ENCODE measurements around the gene RCAN3. TPM values are rescaled to one million over a fixed set of nuclear protein-coding genes. Genes with fewer than 3 reads are reported as not detected.
"Not testable (repeated sequence)": the region's sequence is repeated elsewhere in the genome, so short reads cannot be mapped to it uniquely, and the experiment has no call there.

RCAN3 gene
- total RNA-seq (100 to 1,000 TPM; 152 to 160 TPM), total RNA-seq (409 to 476 reads per million in 2 donors)

GRCh38 chr1:24502709-24503058, at the start of gene RCAN3:
Gene RCAN3, plus strand, starts transcription at chr1:24502836. Its CDS starts 11,537 bp downstream, at chr1:24514373.
- Mint-ChIP-seq H3K27me3 (no peaks in the 10 kb centered on the region), H3K4me1 (peaks cover 52% of the 10 kb centered on the region)
- ATAC-seq: peak; percentile 70

GRCh38 chr1:24452922-24453485, 49.6 kb upstream of the RCAN3 start:
- Mint-ChIP-seq H3K4me3 (no peak overlapping the region), H3K27ac (no peak overlapping the region), H3K27me3 (no peaks in the 10 kb centered on the region), H3K4me1 (no peaks in the 10 kb centered on the region), H3K36me3 (ENCODE audit: low read depth) (no peaks in the 10 kb centered on the region)
- H3K9me3 ChIP-seq (ENCODE audit: control insufficient read depth, low read length, poor library complexity, severe bottlenecking): no peaks in the 10 kb centered on the region
- ATAC-seq (no peak), DNase-seq (no peak)

More at GRCh38 chr1:24502709-24503058, at the start of gene RCAN3:
- no peaks in the 10 kb centered on the region for H3K9me3 ChIP-seq (ENCODE audit: control insufficient read depth, low read length, poor library complexity, severe bottlenecking)
- H3K4me3 Mint-ChIP-seq: peak within 1 kb of the TSS; percentile 98
- H3K36me3 Mint-ChIP-seq (ENCODE audit: low read depth): peaks cover 2% of the 10 kb centered on the region
- DNase-seq: peak; percentile 80 to 85 (median 84)
- peak within 1 kb of the TSS; percentile 99 for H3K27ac Mint-ChIP-seq

GRCh38 chr1:24454673-24455072, 48.0 kb upstream of the RCAN3 start:
- H3K9me3 ChIP-seq (ENCODE audit: control insufficient read depth, low read length, poor library complexity, severe bottlenecking): no peaks in the 10 kb centered on the region
- H3K4me3 Mint-ChIP-seq: no peak overlapping the region
- H3K36me3 Mint-ChIP-seq (ENCODE audit: low read depth): peaks cover 6% of the 10 kb centered on the region
- no peak overlapping the region for H3K27ac Mint-ChIP-seq
- no peaks in the 10 kb centered on the region for H3K4me1 Mint-ChIP-seq
- H3K27me3 Mint-ChIP-seq: no peaks in the 10 kb centered on the region
- ATAC-seq (no peak), DNase-seq (no peak)

- DNase-seq: no peak
- Mint-ChIP-seq H3K27ac (no peak overlapping the region), H3K27me3 (no peaks in the 10 kb centered on the region), H3K4me1 (no peaks in the 10 kb centered on the region), H3K36me3 (ENCODE audit: low read depth) (peaks cover 6% of the 10 kb centered on the region), H3K4me3 (no peak overlapping the region)
- ATAC-seq: no peak
- no peaks in the 10 kb centered on the region for H3K9me3 ChIP-seq (ENCODE audit: control insufficient read depth, low read length, poor library complexity, severe bottlenecking)
Measured at GRCh38 chr1:24455272-24455671, 47.4 kb upstream of the RCAN3 start.

- H3K4me1 Mint-ChIP-seq: no peaks in the 10 kb centered on the region
- peaks cover 6% of the 10 kb centered on the region for H3K36me3 Mint-ChIP-seq (ENCODE audit: low read depth)
- ATAC-seq: no peak
- no peaks in the 10 kb centered on the region for H3K27me3 Mint-ChIP-seq
- H3K9me3 ChIP-seq (ENCODE audit: control insufficient read depth, low read length, poor library complexity, severe bottlenecking): no peaks in the 10 kb centered on the region
- no peak overlapping the region for H3K4me3 Mint-ChIP-seq
- H3K27ac Mint-ChIP-seq: peak overlapping the region; percentile 32
- no peak for DNase-seq
Measured at GRCh38 chr1:24457866-24458265, 44.8 kb upstream of the RCAN3 start.

GRCh38 chr1:24459551-24460266, 42.9 kb upstream of the RCAN3 start:
- Mint-ChIP-seq H3K4me3 (no peak overlapping the region), H3K27ac (peak overlapping the region; percentile 61), H3K4me1 (peaks cover 12% of the 10 kb centered on the region), H3K36me3 (ENCODE audit: low read depth) (peaks cover 10% of the 10 kb centered on the region), H3K27me3 (no peaks in the 10 kb centered on the region)
- ATAC-seq (no peak), DNase-seq (no peak)
- H3K9me3 ChIP-seq (ENCODE audit: control insufficient read depth, low read length, poor library complexity, severe bottlenecking): no peaks in the 10 kb centered on the region

GRCh38 chr1:24462128-24462527, 40.5 kb upstream of the RCAN3 start:
- DNase-seq; H3K27me3 Mint-ChIP-seq; H3K4me3 Mint-ChIP-seq; ATAC-seq; H3K9me3 ChIP-seq (ENCODE audit: control insufficient read depth, low read length, poor library complexity, severe bottlenecking): not testable (repeated sequence)
- Mint-ChIP-seq H3K4me1 (peaks cover 17% of the 10 kb centered on the region), H3K36me3 (ENCODE audit: low read depth) (peaks cover 16% of the 10 kb centered on the region), H3K27ac (peak overlapping the region; percentile 43)

GRCh38 chr1:24463776-24464735, 38.6 kb upstream of the RCAN3 start:
- Mint-ChIP-seq H3K36me3 (ENCODE audit: low read depth) (peaks cover 18% of the 10 kb centered on the region), H3K27ac (peak overlapping the region; percentile 80), H3K4me3 (no peak overlapping the region), H3K4me1 (peaks cover 17% of the 10 kb centered on the region), H3K27me3 (no peaks in the 10 kb centered on the region)
- ATAC-seq (no peak), DNase-seq (no peak)
- no peaks in the 10 kb centered on the region for H3K9me3 ChIP-seq (ENCODE audit: control insufficient read depth, low read length, poor library complexity, severe bottlenecking)

- no peaks in the 10 kb centered on the region for H3K27me3 Mint-ChIP-seq
- H3K36me3 Mint-ChIP-seq (ENCODE audit: low read depth): peaks cover 18% of the 10 kb centered on the region
- no peak for ATAC-seq
- H3K4me1 Mint-ChIP-seq: peaks cover 21% of the 10 kb centered on the region
- peak overlapping the region; percentile 80 for H3K27ac Mint-ChIP-seq
- no peak for DNase-seq
- H3K9me3 ChIP-seq (ENCODE audit: control insufficient read depth, low read length, poor library complexity, severe bottlenecking): no peaks in the 10 kb centered on the region
- H3K4me3 Mint-ChIP-seq: no peak overlapping the region
Measured at GRCh38 chr1:24465099-24465498, 37.5 kb upstream of the RCAN3 start.

GRCh38 chr1:24465638-24466037, 37.0 kb upstream of the RCAN3 start:
- peaks cover 18% of the 10 kb centered on the region for H3K36me3 Mint-ChIP-seq (ENCODE audit: low read depth)
- no peak for DNase-seq
- H3K4me3 Mint-ChIP-seq: no peak overlapping the region
- no peaks in the 10 kb centered on the region for H3K9me3 ChIP-seq (ENCODE audit: control insufficient read depth, low read length, poor library complexity, severe bottlenecking)
- no peaks in the 10 kb centered on the region for H3K27me3 Mint-ChIP-seq
- no peak for ATAC-seq
- no peak overlapping the region for H3K27ac Mint-ChIP-seq
- H3K4me1 Mint-ChIP-seq: peaks cover 23% of the 10 kb centered on the region

- DNase-seq (no peak), ATAC-seq (no peak)
- Mint-ChIP-seq H3K27me3 (no peaks in the 10 kb centered on the region), H3K4me1 (peaks cover 22% of the 10 kb centered on the region), H3K4me3 (no peak overlapping the region), H3K36me3 (ENCODE audit: low read depth) (peaks cover 20% of the 10 kb centered on the region), H3K27ac (peak overlapping the region; percentile 47)
- no peaks in the 10 kb centered on the region for H3K9me3 ChIP-seq (ENCODE audit: control insufficient read depth, low read length, poor library complexity, severe bottlenecking)
Measured at GRCh38 chr1:24468685-24469316, 33.8 kb upstream of the RCAN3 start.

GRCh38 chr1:24470592-24470991, 32.0 kb upstream of the RCAN3 start:
- Mint-ChIP-seq H3K27ac (peak overlapping the region; percentile 89), H3K27me3 (no peaks in the 10 kb centered on the region), H3K4me3 (no peak overlapping the region), H3K4me1 (peaks cover 9% of the 10 kb centered on the region), H3K36me3 (ENCODE audit: low read depth) (peaks cover 16% of the 10 kb centered on the region)
- no peak for DNase-seq
- ATAC-seq: no peak
- H3K9me3 ChIP-seq (ENCODE audit: control insufficient read depth, low read length, poor library complexity, severe bottlenecking): no peaks in the 10 kb centered on the region

Measured in T-helper 17 cell (primary cell).